ENCODE results near the gene MARVELD1.
"Not testable (repeated sequence)": the region's sequence is repeated elsewhere in the genome, so short reads cannot be mapped to it uniquely, and the experiment has no call there.

Gene MARVELD1

DNA sequence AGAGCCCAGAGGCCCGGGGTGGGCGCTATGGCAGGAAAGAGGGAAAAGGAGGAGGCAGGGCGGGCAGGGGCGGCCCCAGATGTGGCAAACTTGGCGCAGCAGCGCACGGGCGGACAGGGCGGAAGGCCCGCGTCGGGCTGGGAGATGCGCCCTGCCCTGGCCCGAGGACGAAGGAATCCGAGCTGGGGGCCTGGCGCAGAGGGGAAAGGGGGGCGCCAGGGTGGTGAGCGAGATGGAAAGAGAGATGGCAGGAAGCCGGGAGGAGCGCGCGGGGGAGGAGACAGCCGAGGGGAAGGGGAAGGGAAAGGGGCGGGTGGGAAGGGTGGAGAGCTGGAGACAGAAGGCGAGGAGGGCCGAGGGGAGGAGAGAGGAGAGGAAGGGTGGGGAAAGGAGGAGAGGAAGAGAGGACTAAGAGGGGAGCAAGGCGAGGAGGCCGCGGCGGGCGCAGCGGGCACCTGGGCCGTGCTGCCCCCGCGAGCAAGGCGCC is at the start of gene MARVELD1:
Gene MARVELD1 (plus strand): TSS at position 392 of the 487 bp plus-strand sequence. CDS start 147 bp downstream, outside the sequence.
- no peak for DNase-seq (ENCODE audit: low spot score)

- DNase-seq (ENCODE audit: low spot score): no peak
These were observed 49.2 kb upstream of the MARVELD1 start for GRCh38 chr10:97664282-97664850.

DNA sequence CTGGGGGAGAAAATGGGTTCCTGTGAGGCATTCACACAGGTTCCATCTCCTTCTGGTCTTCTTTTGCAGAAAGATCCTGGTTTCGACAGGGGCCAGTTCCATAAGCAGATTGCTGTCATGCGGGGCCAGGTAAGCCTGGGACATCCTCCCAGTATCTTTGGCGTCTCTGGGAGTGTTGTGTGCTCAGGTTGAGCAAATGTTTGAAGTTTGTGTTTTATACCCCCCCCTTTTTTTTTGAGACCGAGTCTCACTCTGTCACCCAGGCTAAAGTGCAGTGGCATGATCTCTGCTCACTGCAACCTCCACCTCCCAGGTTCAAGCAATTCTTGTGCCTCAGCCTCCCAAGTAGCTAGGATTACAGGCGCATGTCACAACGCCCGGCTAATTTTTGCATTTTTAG is 46.5 kb upstream of the MARVELD1 start:
- no peak for DNase-seq (ENCODE audit: low spot score)

- DNase-seq (ENCODE audit: low spot score): no peak
These were observed 46.1 kb upstream of the MARVELD1 start for GRCh38 chr10:97667463-97667862.

GRCh38 chr10:97669571-97669970 is 44.0 kb upstream of the MARVELD1 start:
- no peak for DNase-seq (ENCODE audit: low spot score)

DNA sequence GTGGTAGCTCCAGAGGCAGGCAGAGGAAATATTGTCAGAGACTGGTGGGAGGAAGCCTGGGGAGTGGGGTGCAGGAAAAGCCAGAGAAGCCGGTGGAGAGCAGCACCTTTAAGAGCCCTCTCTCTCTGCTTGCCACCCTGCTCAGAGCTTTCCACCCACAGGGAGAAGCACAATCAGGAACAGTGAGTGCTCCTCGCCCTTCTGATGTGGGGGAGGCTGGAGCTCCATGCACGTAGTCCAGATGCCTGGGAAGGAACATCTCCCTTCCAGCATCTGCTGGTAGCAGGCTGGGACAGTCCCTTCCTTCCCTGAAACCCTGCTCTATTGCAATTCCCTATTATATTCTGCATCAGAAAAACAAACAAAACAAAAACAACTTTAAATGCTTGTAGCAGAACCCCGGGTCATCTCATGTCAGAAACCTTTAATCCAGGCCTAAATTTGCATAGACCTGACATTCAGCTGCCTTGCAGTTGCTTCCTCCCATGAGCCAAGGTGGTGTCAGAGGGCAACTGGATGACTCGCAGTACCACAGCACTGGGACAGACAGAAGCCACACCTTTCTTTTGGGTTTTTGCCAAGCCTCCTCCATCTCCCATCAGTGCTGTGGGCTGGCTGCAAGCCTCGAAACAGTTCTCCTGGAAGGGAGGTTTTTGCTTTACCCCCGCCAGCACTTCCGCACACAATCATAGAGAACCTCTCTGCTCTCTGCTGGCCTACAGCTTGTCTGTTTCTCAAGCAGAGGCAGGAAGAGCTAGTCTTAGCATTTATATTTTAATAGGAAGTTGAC is 39.6 kb upstream of the MARVELD1 start:
- no peak for DNase-seq (ENCODE audit: low spot score)

- DNase-seq (ENCODE audit: low spot score): no peak
These were observed 38.3 kb upstream of the MARVELD1 start for GRCh38 chr10:97675222-97675621.

GRCh38 chr10:97676770-97677581 is 36.6 kb upstream of the MARVELD1 start:
- DNase-seq (ENCODE audit: low spot score): peak; percentile 42

GRCh38 chr10:97679594-97679993 is 33.9 kb upstream of the MARVELD1 start:
- DNase-seq (ENCODE audit: low spot score): no peak

GRCh38 chr10:97682042-97682441 is 31.5 kb upstream of the MARVELD1 start:
- DNase-seq (ENCODE audit: low spot score): no peak

GRCh38 chr10:97683556-97684367 is 29.8 kb upstream of the MARVELD1 start:
- DNase-seq (ENCODE audit: low spot score): peak; percentile 46

DNA sequence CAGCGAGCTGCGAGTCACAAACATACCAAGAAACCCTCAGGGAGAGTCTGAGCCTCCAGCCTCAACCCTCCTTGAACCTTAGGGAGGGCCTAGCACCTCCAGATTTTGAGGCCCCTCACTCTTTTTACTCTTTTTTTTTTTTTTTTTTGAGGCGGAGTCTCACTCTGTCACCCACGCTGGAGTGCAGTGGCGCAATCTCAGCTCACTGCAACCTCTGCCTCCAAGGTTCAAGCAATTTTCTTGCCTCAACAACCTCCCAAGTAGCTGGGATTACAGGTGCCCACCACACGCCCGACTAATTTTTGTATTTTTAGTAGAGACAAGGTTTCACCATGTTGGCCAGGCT is 29.2 kb upstream of the MARVELD1 start:
- not testable (repeated sequence) for DNase-seq (ENCODE audit: low spot score)

- DNase-seq (ENCODE audit: low spot score): peak; percentile 45
These were observed 28.6 kb upstream of the MARVELD1 start for GRCh38 chr10:97684866-97685394.

DNA sequence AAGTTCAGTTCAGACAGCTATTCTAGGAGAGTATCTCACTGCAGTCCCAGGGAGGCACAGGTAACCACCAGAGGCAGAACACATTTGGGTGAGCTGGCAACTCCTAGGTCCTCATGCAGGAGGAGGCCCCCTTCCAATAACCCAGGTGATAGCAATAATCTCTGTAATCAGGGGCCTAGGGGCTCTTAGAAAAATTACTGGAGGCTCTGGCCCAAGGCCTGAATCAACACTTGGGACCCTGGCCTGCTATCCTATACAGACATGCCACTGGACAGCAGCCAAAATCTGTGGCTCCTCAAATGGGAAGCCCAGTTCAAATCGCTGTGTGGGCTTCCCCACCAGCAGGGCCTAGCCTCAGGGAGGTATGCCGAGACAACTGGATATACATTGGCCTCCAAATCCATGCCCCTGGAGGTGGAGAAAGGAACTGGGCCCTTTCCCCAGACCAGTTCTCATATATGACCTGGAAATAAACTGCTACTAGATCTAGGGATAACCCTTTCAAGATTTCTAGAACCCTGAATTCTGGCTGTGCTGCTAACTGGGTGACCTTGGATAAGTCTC is 28.1 kb upstream of the MARVELD1 start:
- DNase-seq (ENCODE audit: low spot score): no peak

DNA sequence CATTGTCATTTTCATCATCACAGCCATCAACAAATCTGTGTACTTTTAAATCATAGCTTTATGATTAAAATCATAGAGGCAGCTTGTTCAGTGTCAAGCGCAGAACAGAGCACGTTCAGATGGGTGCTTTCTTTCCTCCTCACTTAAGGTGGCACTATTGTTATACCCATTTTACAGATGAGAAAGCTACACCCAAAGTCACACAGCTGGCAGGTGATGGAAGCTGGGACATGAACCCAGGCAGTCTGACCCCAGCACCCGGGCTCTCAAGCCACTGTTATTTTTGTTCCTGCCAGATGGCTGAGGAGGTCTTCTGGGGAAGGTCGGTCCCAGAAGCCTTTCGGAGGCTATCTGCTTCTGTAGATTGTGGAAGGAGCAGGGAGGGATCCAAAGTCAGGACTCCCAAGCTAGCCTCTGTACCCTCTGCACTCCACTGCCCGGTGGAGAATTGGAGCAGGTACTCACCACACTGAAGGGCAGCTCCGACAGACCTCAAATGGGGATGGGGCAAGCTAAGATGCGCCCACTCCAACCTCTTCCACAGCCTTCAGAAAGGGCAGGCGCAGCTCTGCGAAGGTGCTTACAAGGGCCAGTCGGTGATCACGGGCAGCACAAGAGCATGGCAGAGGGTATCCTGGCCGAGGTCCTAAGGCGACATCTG is 27.1 kb upstream of the MARVELD1 start:
- peak; percentile 21 for DNase-seq (ENCODE audit: low spot score)

GRCh38 chr10:97686962-97687784 is 26.4 kb upstream of the MARVELD1 start, which contains the start of gene AVPI1:
AVPI1 (minus strand) TSS chr10:97687241; CDS start chr10:97679905, 7,336 bp downstream.
- peak; percentile 94 for DNase-seq (ENCODE audit: low spot score)

GRCh38 chr10:97687785-97688781 is 25.4 kb upstream of the MARVELD1 start:
- peak; percentile 67 for DNase-seq (ENCODE audit: low spot score)

DNA sequence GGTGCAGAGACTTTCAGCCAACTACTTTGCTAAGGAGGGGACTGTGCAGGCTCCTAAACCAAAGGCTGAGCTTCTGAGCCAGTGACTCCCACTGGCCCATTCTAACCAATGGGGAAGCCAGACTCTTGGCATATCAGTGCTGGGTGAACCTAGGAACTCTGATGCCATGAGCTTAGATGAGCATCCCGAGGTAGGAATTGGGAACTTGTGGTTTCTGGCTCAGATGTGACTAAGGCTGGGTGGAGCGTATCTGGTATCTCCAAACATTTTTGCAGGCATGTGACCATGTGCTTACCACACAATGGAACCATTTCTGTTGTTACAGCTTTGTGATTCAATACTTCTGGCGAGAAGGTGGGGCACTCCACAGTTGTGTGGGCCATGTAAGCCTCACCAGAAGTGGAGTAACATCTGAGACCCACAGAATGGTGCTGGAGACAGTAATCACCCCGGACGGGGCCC is 23.9 kb upstream of the MARVELD1 start:
- no peak for DNase-seq (ENCODE audit: low spot score)
